ENCODE results near the gene UVRAG.

UVRAG gene

GRCh38 chr11:76023236-76024068 lies 208.4 kb downstream of the UVRAG start:
- no peak for DNase-seq (ENCODE audit: low spot score)
- in situ Hi-C loops (cut with MboI; ENCODE audit: low pct_unique_long_range_greater_than_20kb, low sequenced_read_pairs, unreplicated experiment), result no loop called here
- no peak for TF ChIP-seq CTCF (IDR thresholded peaks at IDR 0.05; ENCODE audit: extremely low read depth, insufficient read depth, missing control alignments)

DNA sequence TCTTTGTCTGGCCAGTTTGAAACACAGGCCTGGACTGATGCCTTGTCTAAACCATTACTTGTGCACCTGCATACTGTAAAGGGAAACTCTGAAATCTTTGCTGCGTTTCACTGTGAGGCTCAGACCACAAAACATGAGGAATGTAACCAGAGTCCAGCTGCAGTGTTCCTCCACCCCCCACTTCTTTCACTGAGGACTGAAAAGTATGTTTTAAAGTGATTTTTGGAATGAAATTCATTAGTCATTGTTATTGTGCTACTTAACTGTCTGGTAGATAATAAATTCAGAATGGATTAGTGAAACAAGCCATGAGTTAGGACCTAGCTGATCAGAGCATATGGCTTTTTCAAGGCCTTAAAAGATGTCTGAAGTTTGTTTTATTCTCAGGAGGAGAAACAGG lies 210.1 kb downstream of the UVRAG start:
- in situ Hi-C loops (cut with MboI; ENCODE audit: low pct_unique_long_range_greater_than_20kb, low sequenced_read_pairs, unreplicated experiment), result no loop called here
- TF ChIP-seq CTCF (IDR thresholded peaks at IDR 0.05; ENCODE audit: extremely low read depth, insufficient read depth, missing control alignments), result no peak
- no peak for DNase-seq (ENCODE audit: low spot score)

DNA sequence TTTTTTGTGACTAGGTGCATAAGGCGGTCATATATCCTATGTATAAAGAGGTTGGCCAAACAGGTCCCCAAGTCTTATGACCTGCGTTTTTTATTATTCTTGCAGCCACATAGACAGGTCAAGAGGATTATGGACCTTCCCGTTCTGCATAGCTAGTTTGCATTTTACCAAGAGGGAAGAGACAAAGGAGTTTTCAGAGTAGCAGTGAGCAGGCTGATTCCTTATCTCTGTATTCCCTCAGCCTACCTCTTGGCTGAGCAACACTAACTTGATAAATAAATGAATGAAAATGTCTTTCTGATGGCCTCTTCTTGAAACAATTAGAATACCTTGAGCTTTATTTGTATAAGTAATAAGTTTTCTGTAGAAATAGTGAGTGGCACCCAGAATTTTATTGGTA lies 210.8 kb downstream of the UVRAG start:
- DNase-seq (ENCODE audit: low spot score), result no peak
- no peak for TF ChIP-seq CTCF (IDR thresholded peaks at IDR 0.05; ENCODE audit: extremely low read depth, insufficient read depth, missing control alignments)
- in situ Hi-C loops (cut with MboI; ENCODE audit: low pct_unique_long_range_greater_than_20kb, low sequenced_read_pairs, unreplicated experiment), result no loop called here

DNA sequence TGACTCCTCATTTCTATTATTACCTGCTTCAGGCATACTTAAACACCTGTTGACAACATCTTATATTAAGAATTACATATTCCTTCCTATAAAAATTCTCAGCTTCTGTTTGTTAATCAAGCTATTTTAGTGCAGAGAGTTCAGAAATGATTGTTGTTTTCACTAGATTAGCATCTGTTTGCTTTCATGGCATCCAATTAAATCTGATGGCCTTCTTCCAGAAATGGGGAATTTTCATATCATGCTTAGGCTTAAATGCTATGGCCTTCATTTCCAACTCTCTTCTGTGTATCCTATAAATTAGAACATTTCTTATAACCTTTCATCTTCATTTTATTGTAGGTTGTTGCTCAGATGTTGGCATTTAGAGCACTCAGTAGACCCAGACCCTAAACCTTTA lies 211.3 kb downstream of the UVRAG start:
- in situ Hi-C loops (cut with MboI; ENCODE audit: low pct_unique_long_range_greater_than_20kb, low sequenced_read_pairs, unreplicated experiment), result no loop called here
- TF ChIP-seq CTCF (IDR thresholded peaks at IDR 0.05; ENCODE audit: extremely low read depth, insufficient read depth, missing control alignments), result no peak
- no peak for DNase-seq (ENCODE audit: low spot score)

DNA sequence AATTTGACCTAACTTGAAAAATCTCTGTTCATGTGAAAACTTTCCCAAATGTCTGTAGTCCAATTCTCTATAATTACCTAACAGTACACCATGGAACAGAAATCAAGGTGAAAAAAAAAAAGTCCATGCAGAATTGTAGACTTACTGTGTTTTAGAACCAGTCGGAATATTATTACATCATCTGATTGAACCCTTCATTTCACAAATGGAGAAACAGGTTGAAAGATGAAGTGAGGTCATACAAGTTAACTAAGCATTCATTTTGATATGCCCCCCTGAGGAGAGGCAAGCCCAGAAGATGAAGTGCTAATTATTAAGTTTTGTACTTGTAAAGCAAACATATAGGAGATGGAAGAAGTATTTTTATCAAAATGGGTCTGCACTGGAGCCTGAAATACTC lies 211.9 kb downstream of the UVRAG start:
- TF ChIP-seq CTCF (IDR thresholded peaks at IDR 0.05; ENCODE audit: extremely low read depth, insufficient read depth, missing control alignments), result no peak
- in situ Hi-C loops (cut with MboI; ENCODE audit: low pct_unique_long_range_greater_than_20kb, low sequenced_read_pairs, unreplicated experiment), result no loop called here
- no peak for DNase-seq (ENCODE audit: low spot score)

DNA sequence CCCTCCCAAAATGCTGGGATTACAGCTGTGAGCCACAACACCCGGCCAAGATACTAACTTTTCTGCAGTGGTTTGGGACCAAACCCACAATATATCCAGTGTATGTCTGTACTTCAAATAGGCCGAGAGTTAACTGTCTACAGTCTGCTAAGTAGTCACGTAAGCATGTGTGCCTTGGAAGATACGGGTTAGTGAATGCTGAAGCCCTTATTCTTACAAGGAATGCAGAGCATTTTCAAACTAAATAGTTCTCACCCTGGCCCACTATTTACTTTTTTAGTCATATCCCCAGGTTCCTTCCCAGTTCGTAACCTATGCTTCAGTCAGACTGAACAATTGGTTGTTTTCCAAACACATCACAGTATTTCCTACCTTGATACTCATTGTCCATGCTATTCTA lies 215.3 kb downstream of the UVRAG start:
- DNase-seq (ENCODE audit: low spot score), result no peak
- TF ChIP-seq CTCF (IDR thresholded peaks at IDR 0.05; ENCODE audit: extremely low read depth, insufficient read depth, missing control alignments), result no peak
- in situ Hi-C loops (cut with MboI; ENCODE audit: low pct_unique_long_range_greater_than_20kb, low sequenced_read_pairs, unreplicated experiment), result no loop called here
